ENCODE data around the gene TNNI2. TPM values are rescaled to one million over a fixed set of nuclear protein-coding genes. Genes with fewer than 3 reads are reported as not detected.

TNNI2 gene
- total RNA-seq, 1 donor from 2014 or later = 0.27 TPM

DNA sequence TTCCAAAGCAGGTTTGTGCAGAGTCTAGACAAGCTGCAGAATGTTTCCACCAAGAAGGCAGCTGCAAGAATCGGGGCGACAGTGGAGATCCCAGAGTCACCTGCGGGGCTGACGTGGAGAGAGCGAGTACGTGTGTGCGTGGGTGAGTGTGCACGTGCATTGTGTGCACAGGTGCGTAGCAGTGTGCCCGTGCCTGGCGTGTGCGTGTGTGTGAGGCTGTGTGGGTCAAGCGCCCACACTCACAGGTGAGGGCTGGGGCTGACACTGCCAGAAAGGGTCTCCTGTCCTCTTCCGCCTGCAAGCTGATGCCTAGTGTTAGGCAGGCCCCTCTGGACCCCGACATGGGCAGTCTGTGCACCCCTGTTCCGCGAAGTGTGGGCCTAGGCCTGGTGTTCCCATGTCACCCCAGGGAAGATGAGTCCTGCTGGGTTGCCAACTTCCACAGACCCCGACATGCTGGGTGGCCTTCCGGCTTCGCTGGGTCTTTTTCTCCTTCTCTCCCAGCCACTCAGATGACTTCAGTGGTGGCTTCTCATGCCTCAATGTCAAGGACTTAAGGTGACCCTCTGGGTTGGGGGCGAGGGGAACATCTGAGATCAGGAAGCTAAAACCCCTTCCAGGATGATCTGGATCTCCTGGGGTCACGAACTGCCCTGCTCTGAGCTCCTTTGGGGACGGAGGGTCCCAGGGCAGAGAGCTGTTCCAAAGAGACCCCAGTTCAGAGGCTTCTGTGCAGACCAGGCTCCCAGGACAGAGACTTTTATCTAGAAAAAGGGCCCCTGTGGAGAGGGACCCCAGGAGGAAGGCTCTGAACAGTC lies 14.4 kb upstream of the TNNI2 start:
- Mint-ChIP-seq H3K27me3 (ENCODE audit: low read depth) (no peaks in the 10 kb centered on the region), H3K9me3 (no peaks in the 10 kb centered on the region), H3K4me3 (ENCODE audit: low read depth) (no peak overlapping the region), H3K27ac (no peak overlapping the region), H3K36me3 (ENCODE audit: low read depth) (no peaks in the 10 kb centered on the region), H3K4me1 (ENCODE audit: low read depth) (no peaks in the 10 kb centered on the region)
- intact Hi-C loops (cut with micrococcal nuclease) = no loop called here
- no peak for DNase-seq (ENCODE audit: low spot score)

DNA sequence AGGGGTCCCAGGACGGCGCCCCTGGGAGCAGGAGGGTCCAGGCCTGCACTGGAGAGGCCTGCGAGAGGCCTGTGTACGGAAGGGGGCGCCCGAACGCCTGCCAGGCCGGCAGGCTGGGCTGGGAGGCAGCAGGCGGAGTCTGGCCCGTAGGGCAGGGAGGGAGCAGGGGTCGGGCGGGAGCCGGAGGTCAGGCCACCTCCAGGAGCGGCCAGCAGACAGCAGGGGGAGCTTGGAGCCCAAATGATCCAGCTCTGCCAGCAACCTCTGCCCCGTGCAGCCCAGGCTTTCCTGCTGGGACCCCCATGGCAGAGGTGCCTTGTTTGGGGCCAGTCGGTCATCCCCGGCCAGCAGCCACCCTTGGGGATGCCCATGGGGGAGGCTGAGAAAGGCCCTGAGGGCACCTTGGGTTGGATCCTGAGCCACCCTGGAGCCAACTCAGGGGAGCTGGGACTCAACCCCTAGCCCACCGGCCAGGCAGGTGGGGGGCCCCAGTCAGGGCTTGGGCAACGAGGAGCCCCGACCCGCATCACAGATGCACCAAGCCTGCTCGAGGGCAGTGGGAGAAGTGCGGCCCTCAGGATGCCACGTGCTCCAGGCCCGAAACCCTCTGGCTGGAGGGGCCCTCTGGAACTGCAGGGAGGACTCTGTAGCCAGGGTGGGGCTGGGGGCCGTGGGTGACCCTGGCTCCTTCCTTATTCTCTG lies 13.6 kb upstream of the TNNI2 start:
- Mint-ChIP-seq H3K27ac (no peak overlapping the region), H3K4me1 (ENCODE audit: low read depth) (no peaks in the 10 kb centered on the region), H3K27me3 (ENCODE audit: low read depth) (no peaks in the 10 kb centered on the region), H3K36me3 (ENCODE audit: low read depth) (no peaks in the 10 kb centered on the region), H3K9me3 (no peaks in the 10 kb centered on the region), H3K4me3 (ENCODE audit: low read depth) (no peak overlapping the region)
- DNase-seq (ENCODE audit: low spot score) = no peak
- intact Hi-C loops (cut with micrococcal nuclease) = no loop called here

DNA sequence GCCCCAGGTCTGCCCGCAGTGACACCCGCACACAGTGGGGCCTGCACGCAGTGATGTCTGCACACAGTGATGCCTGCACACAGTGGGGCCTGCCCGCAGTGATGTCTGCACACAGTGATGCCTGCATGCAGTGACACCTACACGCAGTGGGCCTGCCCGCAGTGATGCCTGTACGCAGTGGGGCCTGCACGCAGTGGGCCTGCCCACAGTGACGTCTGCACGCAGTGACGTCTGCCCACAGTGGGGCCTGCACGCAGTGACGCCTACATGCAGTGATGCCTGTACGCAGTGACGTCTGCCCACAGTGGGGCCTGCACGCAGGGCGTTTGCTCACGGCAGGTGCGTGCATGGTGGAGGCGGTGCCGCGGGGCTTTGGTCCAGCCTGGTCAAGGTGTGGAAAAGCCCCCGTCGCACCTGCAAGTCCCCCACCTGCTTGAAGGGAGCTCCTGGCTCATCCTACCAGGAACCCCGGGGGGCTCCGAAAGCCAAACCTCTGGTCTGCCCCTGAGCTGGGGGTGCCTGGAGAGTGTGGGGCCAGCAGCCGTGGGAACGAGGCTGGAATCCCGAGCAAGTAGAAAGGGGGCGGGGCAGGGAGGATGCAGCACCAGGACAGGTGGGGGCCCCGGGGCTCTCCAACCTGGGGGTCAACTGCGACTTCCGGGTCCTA lies 12.9 kb upstream of the TNNI2 start:
- DNase-seq (ENCODE audit: low spot score) = no peak
- Mint-ChIP-seq H3K9me3 (no peaks in the 10 kb centered on the region), H3K27me3 (ENCODE audit: low read depth) (no peaks in the 10 kb centered on the region), H3K4me1 (ENCODE audit: low read depth) (no peaks in the 10 kb centered on the region), H3K4me3 (ENCODE audit: low read depth) (no peak overlapping the region), H3K27ac (no peak overlapping the region), H3K36me3 (ENCODE audit: low read depth) (no peaks in the 10 kb centered on the region)
- intact Hi-C loops (cut with micrococcal nuclease) = no loop called here

DNA sequence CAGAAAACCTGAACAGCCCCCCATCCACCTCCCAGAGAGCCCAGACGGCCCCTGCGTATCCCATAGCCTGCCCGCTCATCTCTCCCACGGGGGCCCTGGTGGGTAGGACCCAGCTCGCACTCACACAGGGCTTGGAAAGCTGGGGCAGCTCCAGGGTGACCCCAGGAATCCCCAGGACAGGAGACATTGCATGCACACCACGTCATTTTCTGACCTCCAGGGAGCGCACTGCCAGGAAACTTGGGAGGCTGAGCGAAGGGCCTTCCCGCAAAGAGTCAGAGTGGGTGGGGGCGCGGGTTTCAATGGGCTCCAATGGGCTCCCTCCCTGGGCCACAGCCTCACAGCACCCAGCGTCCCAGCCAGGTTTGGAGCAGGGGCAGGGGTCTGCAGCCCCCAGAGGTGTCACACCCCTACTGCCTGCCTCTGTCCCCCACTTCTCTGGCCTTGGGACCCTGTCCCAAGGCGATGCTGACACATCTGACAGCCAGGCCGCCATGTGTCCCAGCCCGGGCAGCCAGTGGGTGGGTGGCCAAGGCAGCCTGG lies 12.2 kb upstream of the TNNI2 start:
- intact Hi-C loops (cut with micrococcal nuclease) = no loop called here
- DNase-seq (ENCODE audit: low spot score) = no peak
- Mint-ChIP-seq H3K27ac (no peak overlapping the region), H3K9me3 (no peaks in the 10 kb centered on the region), H3K4me1 (ENCODE audit: low read depth) (no peaks in the 10 kb centered on the region), H3K4me3 (ENCODE audit: low read depth) (no peak overlapping the region), H3K36me3 (ENCODE audit: low read depth) (no peaks in the 10 kb centered on the region), H3K27me3 (ENCODE audit: low read depth) (no peaks in the 10 kb centered on the region)

DNA sequence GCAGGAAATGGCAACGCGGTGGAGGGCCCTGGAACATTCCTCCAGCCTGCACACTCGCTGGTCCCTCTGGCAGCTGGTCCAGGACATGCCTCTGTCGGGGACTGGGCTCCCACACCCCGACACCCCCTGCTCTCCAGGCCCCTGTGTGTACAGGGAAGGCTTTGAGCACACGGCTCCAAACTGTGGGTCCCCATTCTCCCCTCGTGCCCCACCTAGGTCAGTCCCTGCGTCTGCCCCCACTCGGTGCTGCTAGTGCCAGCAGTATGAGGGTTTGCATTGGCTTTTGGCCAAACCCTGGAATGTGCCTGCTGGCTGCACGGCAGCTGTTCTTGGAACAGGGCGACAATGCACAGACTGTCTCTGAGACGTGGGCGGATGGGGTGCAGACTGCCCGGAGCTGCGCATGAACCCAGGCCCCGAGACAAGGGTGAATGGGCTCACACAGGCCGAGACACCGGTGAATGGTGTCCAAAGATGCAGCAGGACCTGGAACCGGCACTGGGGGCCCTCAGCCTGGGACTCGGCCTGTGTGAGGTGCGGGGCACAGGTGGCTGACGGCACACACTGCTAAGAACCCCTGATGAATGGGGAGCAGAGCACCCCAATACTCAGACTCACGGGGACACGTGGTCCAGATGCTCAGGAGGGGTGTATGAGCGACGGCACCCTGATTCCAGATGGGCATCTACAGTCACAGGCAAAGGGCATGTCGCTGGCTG lies 11.5 kb upstream of the TNNI2 start:
- no peak for DNase-seq (ENCODE audit: low spot score)
- no peak overlapping the region for H3K4me3 Mint-ChIP-seq (ENCODE audit: low read depth)
- no peaks in the 10 kb centered on the region for H3K27me3 Mint-ChIP-seq (ENCODE audit: low read depth)
- no peaks in the 10 kb centered on the region for H3K36me3 Mint-ChIP-seq (ENCODE audit: low read depth)
- H3K27ac Mint-ChIP-seq = no peak overlapping the region
- intact Hi-C loops (cut with micrococcal nuclease) = no loop called here
- no peaks in the 10 kb centered on the region for H3K4me1 Mint-ChIP-seq (ENCODE audit: low read depth)
- H3K9me3 Mint-ChIP-seq = no peaks in the 10 kb centered on the region

DNA sequence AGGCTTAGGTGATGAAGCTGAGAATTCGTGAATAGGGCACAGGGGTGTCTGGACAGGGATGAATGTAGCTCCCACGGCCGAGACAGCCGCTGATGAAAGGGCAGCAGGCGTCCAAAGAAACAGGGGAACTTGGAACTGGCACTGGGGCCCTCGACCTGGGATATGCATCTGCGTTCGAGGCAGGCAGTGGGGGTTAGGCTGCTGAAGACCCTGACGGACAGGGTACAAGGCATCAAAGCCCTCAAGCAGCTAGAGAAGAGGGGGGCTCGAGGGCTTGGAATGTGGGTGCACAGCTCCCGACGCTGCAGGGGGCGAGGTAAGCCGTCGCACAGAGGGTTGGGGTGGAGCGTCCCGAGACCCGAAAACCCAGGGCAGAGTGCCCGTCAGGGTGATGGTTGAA lies 10.8 kb upstream of the TNNI2 start:
- no peak overlapping the region for H3K27ac Mint-ChIP-seq
- DNase-seq (ENCODE audit: low spot score) = no peak
- H3K36me3 Mint-ChIP-seq (ENCODE audit: low read depth) = no peaks in the 10 kb centered on the region
- intact Hi-C loops (cut with micrococcal nuclease) = no loop called here
- H3K4me1 Mint-ChIP-seq (ENCODE audit: low read depth) = no peaks in the 10 kb centered on the region
- no peak overlapping the region for H3K4me3 Mint-ChIP-seq (ENCODE audit: low read depth)
- no peaks in the 10 kb centered on the region for H3K9me3 Mint-ChIP-seq
- no peaks in the 10 kb centered on the region for H3K27me3 Mint-ChIP-seq (ENCODE audit: low read depth)

DNA sequence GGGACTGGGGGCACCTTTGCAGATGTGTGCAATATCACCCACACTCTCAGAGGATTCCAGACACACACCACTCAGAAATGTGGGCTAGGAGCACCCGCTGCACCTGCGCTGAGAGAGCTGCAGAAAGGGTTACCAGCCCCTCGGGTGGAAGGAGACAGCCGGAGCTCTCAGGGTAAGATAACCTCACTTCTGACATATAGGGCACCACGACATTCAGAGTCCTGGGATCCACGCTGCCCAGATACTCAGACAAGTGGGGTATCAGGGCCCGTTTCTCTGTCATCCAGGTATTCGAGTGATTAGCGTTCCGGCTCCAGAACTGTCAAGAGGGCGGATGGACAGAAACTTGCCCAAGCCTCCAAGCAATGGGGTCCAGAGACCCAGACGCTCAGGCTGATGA lies 10.2 kb upstream of the TNNI2 start:
- H3K27ac Mint-ChIP-seq = no peak overlapping the region
- intact Hi-C loops (cut with micrococcal nuclease) = no loop called here

DNA sequence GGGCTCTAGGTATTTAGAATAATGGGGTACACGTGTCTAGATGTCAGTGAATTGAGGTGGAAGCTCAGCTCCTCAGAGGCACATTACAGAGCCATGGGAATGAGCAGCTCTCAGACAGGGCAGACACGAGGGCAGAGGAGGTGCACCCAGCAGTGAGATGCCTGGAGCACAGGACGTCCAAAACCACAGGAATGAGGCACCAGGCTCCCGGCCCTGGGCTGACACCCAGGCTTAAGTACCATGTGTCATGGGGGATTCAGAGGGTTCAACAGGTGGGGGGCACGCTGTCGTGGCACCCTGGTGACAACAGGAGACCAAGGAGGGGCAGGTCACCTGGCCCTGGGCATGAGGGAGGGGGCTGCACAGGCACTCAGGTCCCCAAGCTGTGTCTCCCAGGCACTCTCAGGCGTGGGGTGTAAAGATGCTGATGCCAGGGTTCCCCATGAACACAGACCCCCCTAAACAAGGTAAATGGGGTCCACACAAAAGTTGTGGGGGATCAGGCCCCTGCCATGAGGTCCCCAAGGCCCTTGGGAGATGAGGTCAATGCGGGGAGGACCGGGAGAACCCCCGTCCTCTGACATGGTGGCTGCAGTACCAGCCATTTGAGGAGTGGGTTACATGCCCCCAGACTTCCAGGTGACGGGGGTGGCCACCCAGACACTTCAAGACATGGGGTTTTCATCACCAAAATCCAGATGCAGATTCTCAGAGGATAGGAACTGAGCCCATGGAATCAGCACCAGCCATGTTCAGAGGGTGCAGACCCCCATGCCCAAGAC lies 9.6 kb upstream of the TNNI2 start:
- intact Hi-C loops (cut with micrococcal nuclease) = no loop called here
- H3K27me3 Mint-ChIP-seq (ENCODE audit: low read depth) = peaks cover 2% of the 10 kb centered on the region
- H3K9me3 Mint-ChIP-seq = no peaks in the 10 kb centered on the region
- DNase-seq (ENCODE audit: low spot score) = no peak
- H3K27ac Mint-ChIP-seq = no peak overlapping the region
- no peaks in the 10 kb centered on the region for H3K4me1 Mint-ChIP-seq (ENCODE audit: low read depth)
- H3K36me3 Mint-ChIP-seq (ENCODE audit: low read depth) = no peaks in the 10 kb centered on the region
- H3K4me3 Mint-ChIP-seq (ENCODE audit: low read depth) = no peak overlapping the region

More for the DNA sequence above, 10.2 kb upstream of the TNNI2 start:
- Mint-ChIP-seq H3K4me1 (ENCODE audit: low read depth) (no peaks in the 10 kb centered on the region), H3K27me3 (ENCODE audit: low read depth) (peaks cover 2% of the 10 kb centered on the region), H3K9me3 (no peaks in the 10 kb centered on the region), H3K36me3 (ENCODE audit: low read depth) (no peaks in the 10 kb centered on the region), H3K4me3 (ENCODE audit: low read depth) (no peak overlapping the region)
- no peak for DNase-seq (ENCODE audit: low spot score)

DNA sequence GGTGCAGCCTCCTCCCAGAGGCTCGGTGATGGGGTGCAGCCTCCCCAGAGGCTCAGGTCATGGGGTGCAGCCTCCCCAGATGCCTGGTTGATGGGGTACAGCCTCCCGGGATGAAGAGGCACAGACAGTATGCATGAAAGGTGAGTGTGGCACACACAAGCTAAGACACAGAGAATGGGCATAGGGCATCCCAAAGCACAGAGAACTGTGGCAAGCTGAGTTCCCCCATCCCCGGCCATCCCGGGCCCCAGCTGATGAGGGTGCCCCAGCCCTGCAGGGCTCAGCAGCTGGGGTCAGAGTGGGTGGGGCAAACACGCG lies 8.8 kb upstream of the TNNI2 start:
- no peaks in the 10 kb centered on the region for H3K36me3 Mint-ChIP-seq (ENCODE audit: low read depth)

DNA sequence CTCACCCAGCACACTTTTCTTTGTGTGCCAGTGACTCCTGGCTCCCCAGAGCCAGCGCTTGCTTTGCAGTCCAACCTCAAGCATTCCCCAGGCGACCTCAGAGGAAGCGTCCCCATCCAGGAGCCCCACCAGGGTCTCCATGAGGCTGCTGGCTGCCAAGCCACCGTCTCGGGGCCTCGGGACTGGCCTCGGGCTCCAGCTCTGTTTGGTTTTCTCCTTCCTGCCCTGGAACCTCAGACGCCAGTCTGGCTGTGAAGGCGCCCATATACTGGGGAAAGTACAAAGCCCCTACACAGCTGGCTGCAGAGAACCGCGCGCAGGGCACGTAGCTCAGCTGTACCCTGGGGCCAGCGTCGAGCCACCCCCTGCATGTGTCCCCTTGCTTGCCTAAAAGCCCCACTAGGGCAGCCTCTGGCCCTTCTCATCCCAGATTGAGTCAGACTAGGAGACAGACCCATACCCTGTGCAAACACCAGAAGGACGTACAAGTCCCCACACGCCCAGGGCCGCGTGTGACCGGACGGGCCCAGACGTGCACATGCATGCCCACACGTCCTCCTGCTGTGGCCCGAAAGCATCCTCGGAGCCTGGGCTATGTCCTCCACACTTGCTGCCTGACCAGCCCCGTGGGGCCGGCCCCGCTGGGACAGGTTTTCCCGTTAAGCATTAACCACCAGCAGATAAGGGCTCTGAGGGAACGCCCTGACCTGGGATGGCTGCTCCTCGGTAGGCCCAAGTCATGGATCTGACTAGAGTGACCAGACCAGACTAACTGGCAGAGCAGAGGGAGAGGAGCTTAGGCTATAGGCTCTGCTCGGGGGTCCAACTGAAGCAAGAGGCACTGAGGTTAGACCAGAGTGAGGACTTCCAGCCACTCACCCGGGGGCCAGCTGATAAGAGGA lies 8.2 kb upstream of the TNNI2 start:
- intact Hi-C loops (cut with micrococcal nuclease) = loop anchor here (10.0 kb wide), 1 partner anchor 54 kb away; no protein-coding TSS in a partner anchor
- Mint-ChIP-seq H3K27ac (no peak overlapping the region), H3K36me3 (ENCODE audit: low read depth) (no peaks in the 10 kb centered on the region), H3K9me3 (no peaks in the 10 kb centered on the region), H3K4me3 (ENCODE audit: low read depth) (no peak overlapping the region), H3K27me3 (ENCODE audit: low read depth) (peaks cover 2% of the 10 kb centered on the region), H3K4me1 (ENCODE audit: low read depth) (no peaks in the 10 kb centered on the region)
- DNase-seq (ENCODE audit: low spot score) = no peak

More for the DNA sequence above, 8.8 kb upstream of the TNNI2 start:
- Mint-ChIP-seq H3K4me1 (ENCODE audit: low read depth) (no peaks in the 10 kb centered on the region), H3K9me3 (no peaks in the 10 kb centered on the region), H3K4me3 (ENCODE audit: low read depth) (no peak overlapping the region), H3K27me3 (ENCODE audit: low read depth) (peaks cover 2% of the 10 kb centered on the region), H3K27ac (no peak overlapping the region)
- DNase-seq (ENCODE audit: low spot score) = no peak
- intact Hi-C loops (cut with micrococcal nuclease) = loop anchor here (10.0 kb wide), 1 partner anchor 55 kb away; no protein-coding TSS in a partner anchor

Data from activated T-helper 2 cell treated with anti-CD3 and anti-CD28 coated beads, Interferon-gamma antibody, Interleukin-2, Interleukin-4, amounts not matched to agents 10 μg/mL and 5 μg/mL and 100 μg/mL, durations not matched to agents 14 hours and 24 hours and 36 hours (primary cell).